ENCODE measurements around the gene PSRC1. TPM values are rescaled to one million over a fixed set of nuclear protein-coding genes. Genes with fewer than 3 reads are reported as not detected.
A peak's percentile ranks its signal among the peaks of the same experiment; 100 is the strongest.

The PSRC1 gene
- total RNA-seq, 1 experiment from 2014 or later, result 60.3 TPM

GRCh38 chr1:109248797-109249629 is 33.9 kb downstream of the PSRC1 start, which contains the start of gene CELSR2:
Gene CELSR2 (plus strand): TSS chr1:109249539. CDS start chr1:109250080, 541 bp downstream.
- Mint-ChIP-seq H3K27ac (peak within 1 kb of the TSS in 1 of 3 experiments; percentile 98; a peak in 2 of 7 replicates), H3K4me3 (peak within 1 kb of the TSS; percentile 61 to 76), H3K4me1 (peaks cover 24 to 27% of the 10 kb centered on the region in 2 experiments), H3K9me3 (peaks cover 14 to 21% of the 10 kb centered on the region in 2 experiments), H3K36me3 (ENCODE audit: insufficient read depth in 1 of 3, low read depth in 3 of 3) (peaks cover 22 to 30% (median 25%) of the 10 kb centered on the region in 3 experiments), H3K27me3 (ENCODE audit: low read depth) (peaks cover 48% of the 10 kb centered on the region)
- Histone ChIP-seq H3K14ac (ENCODE audit: insufficient read depth, low read length) (peak within 1 kb of the TSS; percentile 31; the same call in 1 of the 2 replicates), H3K4me2 (ENCODE audit: insufficient read depth, insufficient read length, low read length) (peak within 1 kb of the TSS; percentile 40), H3K79me1 (ENCODE audit: insufficient read depth, low read depth, low read length, poor library complexity, severe bottlenecking) (no peaks in the 10 kb centered on the region), H3K9ac (ENCODE audit: extremely low read depth, insufficient read length, low read length) (no peak within 1 kb of the TSS), H3K9me3 (ENCODE audit: control insufficient read depth, low read depth, low read length) (no peaks in the 10 kb centered on the region), H3K18ac (ENCODE audit: insufficient read length, low read depth, low read length) (peak within 1 kb of the TSS; percentile 39), H2AFZ (ENCODE audit: low read length) (no peak within 1 kb of the TSS), H3K4ac (ENCODE audit: low read depth, low read length) (no peak within 1 kb of the TSS), H4K91ac (ENCODE audit: insufficient read length, low read depth, low read length) (no peak within 1 kb of the TSS), H2BK20ac (ENCODE audit: low read depth, low read length, poor library complexity, severe bottlenecking) (no peak within 1 kb of the TSS), H2BK5ac (ENCODE audit: insufficient read length, low read length) (no peak within 1 kb of the TSS), H2BK12ac (ENCODE audit: insufficient read length, low read depth, low read length) (no peak within 1 kb of the TSS), H3K79me2 (ENCODE audit: insufficient read depth, low read length) (no peaks in the 10 kb centered on the region; the same call in 1 of the 2 replicates), H4K20me1 (ENCODE audit: control insufficient read depth, insufficient read depth, insufficient read length) (no peaks in the 10 kb centered on the region), H3K4me1 (ENCODE audit: insufficient read depth, low read length) (no peaks in the 10 kb centered on the region), H2AK5ac (ENCODE audit: insufficient read length, low read length) (no peak within 1 kb of the TSS), H3K27me3 (ENCODE audit: insufficient read depth, low read length) (peaks cover 4% of the 10 kb centered on the region; the same call in 1 of the 2 replicates), H2BK15ac (ENCODE audit: low read depth, low read length) (no peak within 1 kb of the TSS), H3T11ph (ENCODE audit: low read length) (no peak within 1 kb of the TSS), H4K5ac (ENCODE audit: insufficient read length, low read depth, low read length) (no peak within 1 kb of the TSS), H3K23ac (ENCODE audit: insufficient read length, low read depth, low read length) (no peak within 1 kb of the TSS), H3K56ac (ENCODE audit: insufficient read length, low read depth, low read length) (no peak within 1 kb of the TSS), H4K8ac (replicated peaks; ENCODE audit: insufficient read length, low read depth, low read length) (no peak within 1 kb of the TSS), H2BK120ac (ENCODE audit: low read depth, low read length, poor library complexity, severe bottlenecking) (no peak within 1 kb of the TSS), H3K23me2 (ENCODE audit: insufficient read length, low read depth, low read length, poor library complexity, severe bottlenecking) (no peaks in the 10 kb centered on the region), H3K27ac (ENCODE audit: insufficient read length, low read depth, low read length) (no peak within 1 kb of the TSS)
- WGBS (ENCODE audit: extremely low coverage, insufficient read length, low lambda C conversion rate), result no CpG with 5 or more reads among the region's 49 CpGs
- peak; percentile 18; the same call in 1 of the 3 replicates for TF ChIP-seq CTCF (conservative IDR thresholded peaks at IDR 0.05)
- peak; percentile 85 for DNase-seq

Data from H9 (cell line).